A172 (cell line): ENCODE results near the gene WFS1. TPM values are rescaled to one million over a fixed set of nuclear protein-coding genes. Genes with fewer than 3 reads are reported as not detected.

Experiments
- DNase-seq: peaks from one replicate; pipeline ENCODE4 v3.0.0-alpha.2; 2015; ENCODE audit warnings: low spot score
- total RNA-seq: library from RNA; depleted of rRNA; stranded (reverse); fragments of >200 nt; shearing (Covaris generic); gene quantifications from 2 replicates; pipeline ENCODE4 v1.2.3, GENCODE V29; 2014

WFS1 gene
- total RNA-seq, 1 experiment from 2014 or later = 54.2 TPM

GRCh38 chr4:6233929-6234328, 35.7 kb upstream of the WFS1 start:
- DNase-seq = no peak

- DNase-seq = no peak
These were observed 34.6 kb upstream of the WFS1 start for GRCh38 chr4:6235012-6235411.

GRCh38 chr4:6235901-6236640, 33.6 kb upstream of the WFS1 start:
- no peak for DNase-seq

GRCh38 chr4:6236816-6237390, 32.7 kb upstream of the WFS1 start:
- no peak for DNase-seq

- no peak for DNase-seq
These were observed 30.2 kb upstream of the WFS1 start for GRCh38 chr4:6239486-6239885.

- no peak for DNase-seq
These were observed 29.7 kb upstream of the WFS1 start for GRCh38 chr4:6239968-6240367.

GRCh38 chr4:6241062-6241845, 28.4 kb upstream of the WFS1 start:
- no peak for DNase-seq

GRCh38 chr4:6242271-6243029, 27.2 kb upstream of the WFS1 start:
- DNase-seq = no peak

- DNase-seq = no peak
These were observed 24.1 kb upstream of the WFS1 start for GRCh38 chr4:6245246-6246169.

- DNase-seq = no peak
These were observed 23.4 kb upstream of the WFS1 start for GRCh38 chr4:6246170-6246634.

- no peak for DNase-seq
These were observed 21.3 kb upstream of the WFS1 start for GRCh38 chr4:6248394-6248793.

- peak; percentile 79 for DNase-seq
These were observed 19.2 kb upstream of the WFS1 start for GRCh38 chr4:6250235-6250983.

GRCh38 chr4:6250984-6251295, 18.7 kb upstream of the WFS1 start:
- DNase-seq = no peak

- no peak for DNase-seq
These were observed 18.3 kb upstream of the WFS1 start for GRCh38 chr4:6251365-6251764.

GRCh38 chr4:6252051-6252450, 17.6 kb upstream of the WFS1 start:
- no peak for DNase-seq

GRCh38 chr4:6253111-6253510, 16.5 kb upstream of the WFS1 start:
- no peak for DNase-seq

GRCh38 chr4:6253961-6254360, 15.7 kb upstream of the WFS1 start:
- no peak for DNase-seq

GRCh38 chr4:6256141-6256540, 13.5 kb upstream of the WFS1 start:
- DNase-seq = no peak

GRCh38 chr4:6257247-6258025, 12.2 kb upstream of the WFS1 start:
- no peak for DNase-seq

- no peak for DNase-seq
These were observed 11.7 kb upstream of the WFS1 start for GRCh38 chr4:6258026-6258360.
